T-cell (primary cell): ENCODE results near the gene PIK3R6. TPM values are rescaled to one million over a fixed set of nuclear protein-coding genes. Genes with fewer than 3 reads are reported as not detected.

Source experiments
- ATAC-seq, 4 experiments: fragments of 200-7000 bp in 3 of 4; fragments of 150-1000 bp in 1 of 4; cut with Tn5 transposase; replicated peaks in 1 of 4; 1 replicate in 3 of 4; 2 replicates in 1 of 4; pipeline ENCODE4 v1.10.0; 2021; ENCODE audit warnings: moderate library complexity in 3 of 4, mild to moderate bottlenecking in 2 of 4, moderate number of reproducible peaks in 1 of 4
- CTCF ChIA-PET, 2 donors: fragments of 300-600 bp; sonication (Branson Sonifier 250); formaldehyde crosslinking; loops; one replicate each; lab custom pipeline; 2022; ENCODE audit warnings: antibody characterized with exemption in 2 of 2; lab: Charles Lee
- POLR2A ChIA-PET, 2 donors: fragments of 300-600 bp; sonication (Branson Sonifier 250); formaldehyde crosslinking; loops; one replicate each; lab custom pipeline; 2022; ENCODE audit warnings: antibody characterized with exemption in 2 of 2; lab: Charles Lee
- DNase-seq, 35 experiments: peaks; one replicate each; pipeline versions ENCODE4 v3.0.0 to v3.0.0-alpha.2; 2013 to 2023
- H3K27ac ChIP-seq: one replicate; pipeline ENCODE4 v1.5.1; 2013; ENCODE audit warnings: low read length
- H3K27me3 ChIP-seq, 2 experiments: replicated peaks in 1 of 2; 1 replicate in 1 of 2; 2 replicates in 1 of 2; pipeline versions ENCODE4 v1.6.1 to v1.7.0; 2013; ENCODE audit warnings: low read length in 1 of 2, mixed read lengths in 1 of 2; ENCODE audit not compliant: control insufficient read depth in 2 of 2, insufficient read depth in 2 of 2; ENCODE audit errors: extremely low read depth in 1 of 2
- H3K36me3 ChIP-seq, 2 donors: 1 replicate in 1 of 2; 2 replicates in 1 of 2; pipeline versions ENCODE4 v1.6.1 to v1.7.0; 2013; ENCODE audit warnings: low read length in 1 of 2; ENCODE audit not compliant: control insufficient read depth in 2 of 2, insufficient read depth in 1 of 2; ENCODE audit errors: extremely low read depth in 1 of 2
- H3K4me1 ChIP-seq, 2 experiments: 1 replicate in 1 of 2; 2 replicates in 1 of 2; pipeline versions ENCODE4 v1.6.1 to v1.7.0; 2013; ENCODE audit warnings: low read length in 2 of 2, mixed read lengths in 1 of 2; ENCODE audit not compliant: insufficient read depth in 2 of 2, control insufficient read depth in 1 of 2; ENCODE audit errors: extremely low read depth in 1 of 2
- H3K4me3 ChIP-seq, 2 donors: 1 replicate in 1 of 2; 2 replicates in 1 of 2; pipeline versions ENCODE4 v1.5.1 to v1.7.0; 2013; ENCODE audit warnings: mild to moderate bottlenecking in 2 of 2, low read length in 1 of 2, moderate library complexity in 1 of 2; ENCODE audit not compliant: control insufficient read depth in 1 of 2; ENCODE audit errors: extremely low read depth in 1 of 2
- H3K9me3 ChIP-seq: 2 replicates; pipeline ENCODE4 v1.7.0; 2013
- H3K27ac Mint-ChIP-seq, 2 donors: one replicate each; pipeline ENCODE4 v1.8.0; 2020 to 2021; ENCODE audit warnings: mild to moderate bottlenecking in 2 of 2, mixed read lengths in 2 of 2
- H3K27me3 Mint-ChIP-seq, 2 donors: one replicate each; pipeline ENCODE4 v1.8.0; 2021 to 2022; ENCODE audit warnings: mixed read lengths in 2 of 2
- H3K36me3 Mint-ChIP-seq: one replicate; pipeline ENCODE4 v1.8.0; 2021; ENCODE audit warnings: mixed read lengths
- H3K4me1 Mint-ChIP-seq, 3 donors: one replicate each; pipeline ENCODE4 v1.8.0; 2020 to 2022; ENCODE audit warnings: mixed read lengths in 3 of 3, mild to moderate bottlenecking in 1 of 3
- H3K4me3 Mint-ChIP-seq, 3 donors: one replicate each; pipeline ENCODE4 v1.8.0; 2020 to 2022; ENCODE audit warnings: mild to moderate bottlenecking in 3 of 3, mixed read lengths in 3 of 3, moderate library complexity in 3 of 3
- H3K9me3 Mint-ChIP-seq, 3 donors: one replicate each; pipeline ENCODE4 v1.8.0; 2020 to 2022; ENCODE audit warnings: mixed read lengths in 3 of 3
- WGBS: methylation state at CpG from one replicate; pipeline ENCODE4 v1.1.5; 2013; ENCODE audit warnings: missing lambda C conversion rate; ENCODE audit not compliant: insufficient coverage; 5-methylcytosine and 5-hydroxymethylcytosine counted together
- total RNA-seq, 35 experiments: library from RNA in 6 of 35; stranded (reverse) in 6 of 35; fragments of 120-200 nt in 1 of 35; gene quantifications; one replicate each; pipeline versions ENCODE4 v1.2.1 to v1.2.4 and lab custom pipeline; 2013 to 2026

The PIK3R6 gene
- total RNA-seq, 5 donors from 2014 or later (not counting 1 experiment from before 2014, with no cell fraction given): 0.53 to 1.4 (median 0.72) TPM

DNA sequence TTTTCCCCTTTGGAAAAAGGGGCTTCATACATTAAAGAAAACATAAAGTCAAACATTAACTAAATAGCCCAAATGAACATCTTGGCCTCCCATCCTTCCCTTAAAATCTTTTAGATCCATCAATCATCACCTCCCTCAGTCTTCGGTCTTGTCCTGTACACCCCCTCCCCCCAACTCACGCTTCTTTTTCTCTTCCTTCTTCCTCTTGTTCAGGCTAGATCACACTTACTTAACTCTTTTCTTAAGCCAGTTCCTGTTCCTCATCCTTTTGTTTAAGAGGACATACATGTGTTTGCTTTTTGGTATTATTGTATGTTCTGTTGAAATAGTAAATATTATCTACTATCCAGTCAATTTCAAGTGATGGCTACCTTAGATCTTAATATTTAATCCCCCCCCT, 73.8 kb downstream of the PIK3R6 start:
- H3K4me1 Mint-ChIP-seq: no peaks in the 10 kb centered on the region
- no peak overlapping the region for H3K4me3 Mint-ChIP-seq
- H3K27me3 Mint-ChIP-seq: peaks cover 0 to 6% of the 10 kb centered on the region in 2 donors
- no peaks in the 10 kb centered on the region for H3K4me1 ChIP-seq
- no peak for ATAC-seq
- POLR2A ChIA-PET: interaction anchor here in 1 of 2 donors (0.7 kb wide), 1 partner anchor 1285 kb away, joined by 5 read pairs; no protein-coding TSS in a partner anchor
- no peak overlapping the region for H3K27ac Mint-ChIP-seq
- H3K27ac ChIP-seq: no peak overlapping the region
- peaks cover 0 to 7% of the 10 kb centered on the region in 2 experiments for H3K27me3 ChIP-seq
- CTCF ChIA-PET: no interaction called here
- DNase-seq: no peak
- peaks cover 0 to 6% of the 10 kb centered on the region in 2 donors for H3K36me3 ChIP-seq
- H3K36me3 Mint-ChIP-seq: no peaks in the 10 kb centered on the region
- H3K9me3 Mint-ChIP-seq: peaks cover 3 to 10% (median 4%) of the 10 kb centered on the region in 3 donors
- H3K4me3 ChIP-seq: no peak overlapping the region
- peaks cover 6% of the 10 kb centered on the region for H3K9me3 ChIP-seq
- 100% methylated on average over 1 of the region's 2 CpGs for WGBS

DNA sequence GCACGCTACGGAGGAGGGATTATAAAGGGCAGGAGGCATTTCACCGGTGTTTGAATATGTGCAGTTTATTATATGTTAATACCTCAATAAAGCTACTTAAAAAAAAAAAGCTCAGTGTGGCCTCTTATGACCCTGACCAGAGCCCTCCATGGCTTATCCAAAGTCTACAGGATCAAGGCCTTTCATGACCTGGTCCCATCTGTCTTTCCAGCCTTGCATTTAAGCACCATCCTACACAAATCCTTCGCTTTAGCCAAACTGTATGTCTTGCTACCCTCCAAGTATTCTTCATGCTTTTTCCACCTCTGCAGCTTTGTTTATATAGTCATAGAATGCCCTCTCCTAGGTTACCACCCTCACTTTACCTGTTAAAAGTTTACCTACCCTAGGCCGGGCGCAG, 74.8 kb downstream of the PIK3R6 start:
- Mint-ChIP-seq H3K4me3 (no peak overlapping the region), H3K9me3 (peaks cover 3 to 10% (median 4%) of the 10 kb centered on the region in 3 donors), H3K27me3 (peaks cover 0 to 6% of the 10 kb centered on the region in 2 donors), H3K27ac (no peak overlapping the region), H3K4me1 (no peaks in the 10 kb centered on the region), H3K36me3 (no peaks in the 10 kb centered on the region)
- no peak for DNase-seq
- ChIA-PET CTCF (no interaction called here), POLR2A (no interaction called here)
- H3K4me3 ChIP-seq: no peak overlapping the region
- WGBS: no CpG with 5 or more reads among the region's 6 CpGs
- H3K9me3 ChIP-seq: peaks cover 6% of the 10 kb centered on the region
- no peaks in the 10 kb centered on the region for H3K4me1 ChIP-seq
- no peak overlapping the region for H3K27ac ChIP-seq
- peaks cover 0 to 3% of the 10 kb centered on the region in 2 donors for H3K36me3 ChIP-seq
- no peak for ATAC-seq
- peaks cover 0 to 7% of the 10 kb centered on the region in 2 experiments for H3K27me3 ChIP-seq

DNA sequence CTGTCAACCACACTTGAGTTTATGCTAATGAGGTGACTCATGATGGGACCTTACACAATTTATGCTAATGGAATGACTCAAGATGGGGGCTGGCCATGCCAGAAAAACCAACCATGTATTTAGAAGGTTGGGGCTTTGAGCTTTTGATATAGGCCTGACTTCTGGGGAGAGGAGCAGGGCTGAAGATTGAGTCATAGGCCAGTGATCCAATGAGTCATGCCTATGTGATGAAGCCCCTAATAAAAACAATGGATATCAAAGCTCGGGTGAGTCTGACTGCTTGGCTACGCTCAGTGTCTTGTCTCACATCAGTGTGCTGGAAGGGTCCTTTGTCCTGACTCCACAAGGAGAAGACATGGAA, 75.6 kb downstream of the PIK3R6 start:
- Histone ChIP-seq H3K4me3 (no peak overlapping the region), H3K27me3 (peaks cover 0 to 3% of the 10 kb centered on the region in 2 experiments), H3K9me3 (peaks cover 6% of the 10 kb centered on the region), H3K27ac (no peak overlapping the region), H3K36me3 (peaks cover 0 to 3% of the 10 kb centered on the region in 2 donors), H3K4me1 (no peaks in the 10 kb centered on the region)
- DNase-seq (no peak), ATAC-seq (no peak)
- ChIA-PET CTCF (no interaction called here), POLR2A (no interaction called here)
- Mint-ChIP-seq H3K36me3 (no peaks in the 10 kb centered on the region), H3K4me1 (no peaks in the 10 kb centered on the region), H3K27ac (no peak overlapping the region), H3K27me3 (peaks cover 0 to 2% of the 10 kb centered on the region in 2 donors), H3K4me3 (no peak overlapping the region), H3K9me3 (peaks cover 3 to 10% (median 4%) of the 10 kb centered on the region in 3 donors)
- WGBS: 69% methylated on average over 2 of the region's 2 CpGs

DNA sequence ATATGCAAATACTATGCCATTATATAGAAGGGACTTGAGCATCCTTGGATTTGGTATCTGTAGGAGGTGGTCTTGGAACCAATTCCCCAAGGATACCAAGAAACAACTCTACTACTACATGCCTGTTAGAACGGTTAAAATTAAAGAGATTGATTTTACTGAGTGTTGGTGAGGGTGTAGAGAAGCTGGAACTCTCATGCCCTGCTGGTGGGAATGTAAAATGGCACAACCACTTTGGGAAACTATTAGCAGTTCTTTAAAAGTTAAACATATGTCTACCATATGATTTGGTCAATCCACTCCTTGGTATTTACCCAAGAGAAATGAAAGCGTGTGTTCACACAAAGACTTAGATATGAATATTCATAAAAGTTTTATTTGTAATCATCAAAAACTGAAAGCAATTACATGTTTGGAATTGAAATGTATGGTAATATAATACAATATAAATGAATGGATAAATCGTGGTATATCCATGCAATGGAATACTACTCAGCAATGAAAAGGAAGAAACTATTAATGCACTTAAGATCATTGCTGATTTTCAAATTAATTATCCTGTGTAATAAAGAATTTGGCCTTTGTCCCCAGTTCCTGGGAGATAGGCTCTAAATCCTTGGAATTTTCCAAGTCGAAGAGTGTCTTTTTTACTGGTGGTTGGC, 76.1 kb downstream of the PIK3R6 start:
- no peaks in the 10 kb centered on the region for H3K4me1 ChIP-seq
- peaks cover 6% of the 10 kb centered on the region for H3K9me3 ChIP-seq
- DNase-seq (no peak), ATAC-seq (no peak)
- H3K27ac ChIP-seq: no peak overlapping the region
- ChIA-PET CTCF (no interaction called here), POLR2A (no interaction called here)
- H3K4me3 ChIP-seq: no peak overlapping the region
- peaks cover 0 to 3% of the 10 kb centered on the region in 2 donors for H3K36me3 ChIP-seq
- peaks cover 3 to 10% (median 4%) of the 10 kb centered on the region in 3 donors for H3K9me3 Mint-ChIP-seq
- no peak overlapping the region for H3K27ac Mint-ChIP-seq
- no CpG with 5 or more reads among the region's 4 CpGs for WGBS
- no peak overlapping the region for H3K4me3 Mint-ChIP-seq
- peaks cover 0 to 3% of the 10 kb centered on the region in 2 experiments for H3K27me3 ChIP-seq
- H3K36me3 Mint-ChIP-seq: no peaks in the 10 kb centered on the region
- H3K4me1 Mint-ChIP-seq: no peaks in the 10 kb centered on the region
- peaks cover 0 to 2% of the 10 kb centered on the region in 2 donors for H3K27me3 Mint-ChIP-seq

GRCh38 chr17:8789743-8790142, 77.7 kb downstream of the PIK3R6 start:
- no peaks in the 10 kb centered on the region for H3K36me3 Mint-ChIP-seq
- peaks cover 0 to 2% (median 0%) of the 10 kb centered on the region in 3 donors for H3K4me1 Mint-ChIP-seq
- H3K27me3 Mint-ChIP-seq: peaks cover 0 to 2% of the 10 kb centered on the region in 2 donors
- no peak overlapping the region for H3K4me3 Mint-ChIP-seq
- DNase-seq (no peak), ATAC-seq (no peak)
- POLR2A ChIA-PET: no interaction called here
- Histone ChIP-seq H3K27me3 (peaks cover 0 to 2% of the 10 kb centered on the region in 2 experiments), H3K9me3 (peaks cover 6% of the 10 kb centered on the region), H3K27ac (no peak overlapping the region), H3K4me1 (peaks cover 0 to 7% of the 10 kb centered on the region in 2 experiments), H3K36me3 (no peaks in the 10 kb centered on the region), H3K4me3 (no peak overlapping the region)
- peaks cover 3 to 10% (median 4%) of the 10 kb centered on the region in 3 donors for H3K9me3 Mint-ChIP-seq
- CTCF ChIA-PET: no interaction called here
- WGBS: 72% methylated on average over 5 of the region's 10 CpGs
- H3K27ac Mint-ChIP-seq: no peak overlapping the region

DNA sequence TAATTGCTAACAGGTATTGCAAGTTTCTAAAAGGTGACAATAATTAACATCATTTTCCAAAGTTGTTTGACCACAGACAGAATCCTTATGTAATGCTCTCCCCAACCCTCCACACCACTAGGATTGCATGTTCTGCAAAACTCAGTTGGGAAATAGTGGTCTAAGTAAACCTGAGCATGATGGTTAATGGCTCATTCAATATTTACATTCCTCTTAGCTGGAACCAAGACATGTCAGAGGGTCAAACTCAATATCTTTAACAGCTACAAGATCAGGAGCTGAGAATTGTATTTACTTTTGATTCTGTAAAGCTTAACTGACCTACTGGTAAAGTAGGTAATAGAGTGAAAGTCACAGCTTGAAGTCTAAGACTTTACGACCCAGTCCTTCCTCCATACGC, 78.5 kb downstream of the PIK3R6 start:
- 100% methylated on average over 1 of the region's 2 CpGs for WGBS
- Mint-ChIP-seq H3K27me3 (peaks cover 0 to 2% of the 10 kb centered on the region in 2 donors), H3K36me3 (no peaks in the 10 kb centered on the region), H3K9me3 (peaks cover 3 to 10% (median 4%) of the 10 kb centered on the region in 3 donors), H3K27ac (no peak overlapping the region), H3K4me3 (no peak overlapping the region), H3K4me1 (peaks cover 0 to 2% (median 0%) of the 10 kb centered on the region in 3 donors)
- no peak overlapping the region for H3K27ac ChIP-seq
- peaks cover 6% of the 10 kb centered on the region for H3K9me3 ChIP-seq
- H3K27me3 ChIP-seq: peaks cover 0 to 2% of the 10 kb centered on the region in 2 experiments
- CTCF ChIA-PET: no interaction called here
- POLR2A ChIA-PET: no interaction called here
- no peak overlapping the region for H3K4me3 ChIP-seq
- H3K4me1 ChIP-seq: peaks cover 0 to 7% of the 10 kb centered on the region in 2 experiments
- no peak for DNase-seq
- no peak for ATAC-seq
- H3K36me3 ChIP-seq: no peaks in the 10 kb centered on the region
